ENCODE results near the gene CNPY1. TPM values are rescaled to one million over a fixed set of nuclear protein-coding genes. Genes with fewer than 3 reads are reported as not detected.

The CNPY1 gene
- total and polyA plus RNA-seq, 4 donors: not detected

DNA sequence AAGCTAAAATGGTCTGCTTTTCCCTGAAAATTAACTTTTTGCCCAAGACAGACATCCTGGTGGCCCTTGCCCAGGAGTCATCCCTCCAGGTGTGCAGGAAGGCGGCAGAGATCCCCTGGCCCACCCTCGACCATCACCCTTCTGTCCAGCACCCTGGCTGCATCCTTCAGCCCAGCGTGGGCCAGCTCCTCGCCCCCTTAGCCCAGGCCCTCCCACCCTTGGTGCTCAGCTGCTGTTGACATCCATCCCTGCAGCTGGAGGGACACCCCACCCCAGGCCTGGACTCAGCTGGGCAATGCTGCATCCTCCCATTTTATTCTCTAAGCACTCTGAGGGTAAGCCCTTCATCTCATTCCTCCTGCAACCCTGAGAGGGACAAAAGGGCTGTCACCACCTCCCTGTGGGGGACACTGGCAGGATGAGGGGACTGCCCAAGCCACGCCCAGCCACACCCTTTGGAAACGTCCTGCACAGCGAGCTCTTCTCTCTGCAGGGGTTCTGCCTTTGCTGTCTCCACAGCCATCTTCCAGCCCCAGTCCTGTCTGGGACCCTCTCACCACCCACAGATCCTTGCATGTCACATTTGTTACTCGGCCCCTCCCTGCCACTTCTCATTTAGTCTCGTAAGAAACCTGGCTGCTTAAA lies 57.8 kb downstream of the CNPY1 start (continued):
- TF ChIP-seq, protein P1, sequence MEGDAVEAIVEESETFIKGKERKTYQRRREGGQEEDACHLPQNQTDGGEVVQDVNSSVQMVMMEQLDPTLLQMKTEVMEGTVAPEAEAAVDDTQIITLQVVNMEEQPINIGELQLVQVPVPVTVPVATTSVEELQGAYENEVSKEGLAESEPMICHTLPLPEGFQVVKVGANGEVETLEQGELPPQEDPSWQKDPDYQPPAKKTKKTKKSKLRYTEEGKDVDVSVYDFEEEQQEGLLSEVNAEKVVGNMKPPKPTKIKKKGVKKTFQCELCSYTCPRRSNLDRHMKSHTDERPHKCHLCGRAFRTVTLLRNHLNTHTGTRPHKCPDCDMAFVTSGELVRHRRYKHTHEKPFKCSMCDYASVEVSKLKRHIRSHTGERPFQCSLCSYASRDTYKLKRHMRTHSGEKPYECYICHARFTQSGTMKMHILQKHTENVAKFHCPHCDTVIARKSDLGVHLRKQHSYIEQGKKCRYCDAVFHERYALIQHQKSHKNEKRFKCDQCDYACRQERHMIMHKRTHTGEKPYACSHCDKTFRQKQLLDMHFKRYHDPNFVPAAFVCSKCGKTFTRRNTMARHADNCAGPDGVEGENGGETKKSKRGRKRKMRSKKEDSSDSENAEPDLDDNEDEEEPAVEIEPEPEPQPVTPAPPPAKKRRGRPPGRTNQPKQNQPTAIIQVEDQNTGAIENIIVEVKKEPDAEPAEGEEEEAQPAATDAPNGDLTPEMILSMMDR (IDR thresholded peaks at IDR 0.05; ENCODE audit: low read depth, low read length, missing input control): no peak
- TF ChIP-seq HNF4G (IDR thresholded peaks at IDR 0.05) (no peak), NR2F2 (IDR thresholded peaks at IDR 0.05) (no peak), YY1 (IDR thresholded peaks at IDR 0.05) (no peak), FOXA2 (IDR thresholded peaks at IDR 0.05) (no peak), RXRA (IDR thresholded peaks at IDR 0.05) (no peak)
- TF ChIP-seq, protein P2, sequence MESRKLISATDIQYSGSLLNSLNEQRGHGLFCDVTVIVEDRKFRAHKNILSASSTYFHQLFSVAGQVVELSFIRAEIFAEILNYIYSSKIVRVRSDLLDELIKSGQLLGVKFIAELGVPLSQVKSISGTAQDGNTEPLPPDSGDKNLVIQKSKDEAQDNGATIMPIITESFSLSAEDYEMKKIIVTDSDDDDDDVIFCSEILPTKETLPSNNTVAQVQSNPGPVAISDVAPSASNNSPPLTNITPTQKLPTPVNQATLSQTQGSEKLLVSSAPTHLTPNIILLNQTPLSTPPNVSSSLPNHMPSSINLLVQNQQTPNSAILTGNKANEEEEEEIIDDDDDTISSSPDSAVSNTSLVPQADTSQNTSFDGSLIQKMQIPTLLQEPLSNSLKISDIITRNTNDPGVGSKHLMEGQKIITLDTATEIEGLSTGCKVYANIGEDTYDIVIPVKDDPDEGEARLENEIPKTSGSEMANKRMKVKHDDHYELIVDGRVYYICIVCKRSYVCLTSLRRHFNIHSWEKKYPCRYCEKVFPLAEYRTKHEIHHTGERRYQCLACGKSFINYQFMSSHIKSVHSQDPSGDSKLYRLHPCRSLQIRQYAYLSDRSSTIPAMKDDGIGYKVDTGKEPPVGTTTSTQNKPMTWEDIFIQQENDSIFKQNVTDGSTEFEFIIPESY (IDR thresholded peaks at IDR 0.05): no peak

DNA sequence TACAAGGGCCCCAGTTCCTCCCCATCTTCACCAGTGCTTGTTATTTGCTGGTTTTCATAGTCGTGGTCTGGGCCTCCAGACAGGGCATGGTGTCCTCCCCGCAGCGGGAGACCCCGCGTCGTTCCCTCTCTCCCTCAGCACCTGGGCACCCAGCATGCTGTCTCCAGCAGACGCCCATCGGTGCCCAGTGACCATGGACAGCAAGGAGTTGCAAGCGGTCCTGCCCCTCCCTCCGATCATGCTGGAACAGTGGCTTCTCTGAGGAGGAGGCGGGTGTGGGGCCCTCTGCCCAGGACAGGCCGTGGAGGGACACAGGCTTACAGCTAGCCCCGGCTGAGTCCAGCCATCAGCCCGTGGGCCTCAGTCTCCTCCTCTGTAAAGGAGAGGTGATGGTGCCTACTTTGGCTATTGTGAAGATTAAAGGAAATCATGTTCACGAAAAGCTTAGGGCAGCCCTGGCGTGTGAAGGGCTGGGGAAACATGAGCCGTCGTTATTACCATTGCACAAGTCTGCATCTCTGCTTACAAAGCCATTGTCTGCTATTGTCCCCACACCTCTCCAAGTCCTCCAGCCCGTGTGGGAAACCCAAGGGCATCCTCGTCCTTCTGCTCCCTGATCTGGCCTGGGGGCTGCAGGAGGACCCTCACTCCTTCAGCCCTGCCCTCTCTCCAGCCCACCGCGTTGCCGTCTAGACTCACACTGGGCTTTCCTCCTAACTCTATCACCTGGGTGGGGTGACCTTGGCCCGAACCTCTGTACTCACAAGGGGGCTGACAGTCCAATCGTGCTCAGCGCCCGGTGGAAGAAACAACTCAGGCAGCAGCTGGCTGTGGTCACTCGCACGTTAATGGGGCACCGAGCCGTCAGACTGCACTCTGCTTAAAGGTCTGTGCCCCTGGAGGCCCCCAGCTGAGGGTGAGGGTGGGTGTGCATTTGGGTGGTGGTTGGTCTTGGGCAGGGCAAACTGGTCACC lies 58.6 kb downstream of the CNPY1 start:
- WGBS: 79% methylated on average over 31 of the region's 31 CpGs
- Histone ChIP-seq H3K4me1 (ENCODE audit: control insufficient read depth in 4 of 4, insufficient read depth in 4 of 4, low read length in 3 of 4) (peaks cover 0 to 2% (median 0%) of the 10 kb centered on the region in 4 donors), H3K9me3 (ENCODE audit: control insufficient read depth in 4 of 4, low read length in 3 of 4) (no peaks in the 10 kb centered on the region), H3K27me3 (ENCODE audit: control insufficient read depth in 4 of 4, insufficient read depth in 4 of 4, low read length in 3 of 4) (peaks cover 2 to 16% (median 9%) of the 10 kb centered on the region in 4 donors), H3K9ac (ENCODE audit: low read depth in 1 of 2, low read length in 2 of 2) (no peak overlapping the region), H3K27ac (ENCODE audit: low read depth in 1 of 2, low read length in 2 of 2) (no peak overlapping the region), H3K36me3 (ENCODE audit: control insufficient read depth in 4 of 4, insufficient read depth in 3 of 4, low read depth in 1 of 4, low read length in 3 of 4) (no peaks in the 10 kb centered on the region), H3K4me3 (ENCODE audit: low read depth in 1 of 3, low read length in 3 of 3) (no peak overlapping the region)
- TF ChIP-seq HNF4A (conservative IDR thresholded peaks at IDR 0.05): no peak
- no peak for TF ChIP-seq FOXA2 (IDR thresholded peaks at IDR 0.05)
- TF ChIP-seq, protein P1 (IDR thresholded peaks at IDR 0.05; ENCODE audit: low read depth, low read length, missing input control): no peak
- no peak for TF ChIP-seq FOXA1 (IDR thresholded peaks at IDR 0.05)
- no peak for TF ChIP-seq HNF4G (IDR thresholded peaks at IDR 0.05)
- no peak for DNase-seq (ENCODE audit: low spot score)

DNA sequence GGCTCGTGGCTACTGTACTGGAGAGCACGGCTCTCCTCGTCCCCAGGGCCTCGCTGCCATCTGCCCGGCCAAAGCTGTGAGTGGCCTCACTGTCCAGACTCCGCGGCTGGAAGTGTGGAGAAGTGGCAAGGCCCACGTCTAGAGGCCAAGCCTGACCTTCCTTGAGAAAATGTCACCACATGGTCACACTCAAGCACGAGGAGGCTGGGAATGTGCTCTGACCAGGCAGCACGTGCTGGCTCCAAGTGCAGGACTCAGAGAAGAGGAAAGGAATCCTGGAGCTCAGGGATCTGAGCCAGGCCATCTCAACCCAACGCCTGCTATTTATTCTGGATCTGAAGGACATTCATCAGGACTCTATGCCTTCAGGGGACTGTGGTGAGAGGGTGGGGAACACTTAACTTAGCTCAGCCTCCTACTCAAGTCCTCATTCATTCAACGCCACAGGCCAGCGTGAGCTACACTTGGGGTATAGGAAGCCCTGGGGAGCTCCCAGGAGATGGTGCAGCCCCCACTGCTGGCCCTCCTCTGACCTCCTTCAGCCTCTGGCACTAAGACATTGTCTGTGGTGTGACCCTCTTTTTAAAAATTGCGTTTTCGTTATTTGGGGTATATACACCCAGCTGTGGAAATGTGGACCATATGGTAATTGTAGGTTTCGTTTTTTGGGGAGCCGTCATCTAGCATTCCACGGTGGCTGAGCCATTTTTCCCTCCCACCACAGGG lies 59.4 kb downstream of the CNPY1 start:
- DNase-seq (ENCODE audit: low spot score): no peak
- Histone ChIP-seq H3K4me3 (ENCODE audit: low read depth in 1 of 3, low read length in 3 of 3) (no peak overlapping the region), H3K9me3 (ENCODE audit: control insufficient read depth in 4 of 4, low read length in 3 of 4) (peaks cover 0 to 3% (median 0%) of the 10 kb centered on the region in 4 donors), H3K27ac (ENCODE audit: low read depth in 1 of 2, low read length in 2 of 2) (no peak overlapping the region), H3K9ac (ENCODE audit: low read depth in 1 of 2, low read length in 2 of 2) (no peak overlapping the region), H3K27me3 (ENCODE audit: control insufficient read depth in 4 of 4, insufficient read depth in 4 of 4, low read length in 3 of 4) (peaks cover 2 to 16% (median 11%) of the 10 kb centered on the region in 4 donors), H3K36me3 (ENCODE audit: control insufficient read depth in 4 of 4, insufficient read depth in 3 of 4, low read depth in 1 of 4, low read length in 3 of 4) (no peaks in the 10 kb centered on the region), H3K4me1 (ENCODE audit: control insufficient read depth in 4 of 4, insufficient read depth in 4 of 4, low read length in 3 of 4) (peaks cover 0 to 2% (median 0%) of the 10 kb centered on the region in 4 donors)
- TF ChIP-seq, protein P2 (IDR thresholded peaks at IDR 0.05): no peak
- no peak for TF ChIP-seq SP1 (IDR thresholded peaks at IDR 0.05)
- TF ChIP-seq, protein P3, sequence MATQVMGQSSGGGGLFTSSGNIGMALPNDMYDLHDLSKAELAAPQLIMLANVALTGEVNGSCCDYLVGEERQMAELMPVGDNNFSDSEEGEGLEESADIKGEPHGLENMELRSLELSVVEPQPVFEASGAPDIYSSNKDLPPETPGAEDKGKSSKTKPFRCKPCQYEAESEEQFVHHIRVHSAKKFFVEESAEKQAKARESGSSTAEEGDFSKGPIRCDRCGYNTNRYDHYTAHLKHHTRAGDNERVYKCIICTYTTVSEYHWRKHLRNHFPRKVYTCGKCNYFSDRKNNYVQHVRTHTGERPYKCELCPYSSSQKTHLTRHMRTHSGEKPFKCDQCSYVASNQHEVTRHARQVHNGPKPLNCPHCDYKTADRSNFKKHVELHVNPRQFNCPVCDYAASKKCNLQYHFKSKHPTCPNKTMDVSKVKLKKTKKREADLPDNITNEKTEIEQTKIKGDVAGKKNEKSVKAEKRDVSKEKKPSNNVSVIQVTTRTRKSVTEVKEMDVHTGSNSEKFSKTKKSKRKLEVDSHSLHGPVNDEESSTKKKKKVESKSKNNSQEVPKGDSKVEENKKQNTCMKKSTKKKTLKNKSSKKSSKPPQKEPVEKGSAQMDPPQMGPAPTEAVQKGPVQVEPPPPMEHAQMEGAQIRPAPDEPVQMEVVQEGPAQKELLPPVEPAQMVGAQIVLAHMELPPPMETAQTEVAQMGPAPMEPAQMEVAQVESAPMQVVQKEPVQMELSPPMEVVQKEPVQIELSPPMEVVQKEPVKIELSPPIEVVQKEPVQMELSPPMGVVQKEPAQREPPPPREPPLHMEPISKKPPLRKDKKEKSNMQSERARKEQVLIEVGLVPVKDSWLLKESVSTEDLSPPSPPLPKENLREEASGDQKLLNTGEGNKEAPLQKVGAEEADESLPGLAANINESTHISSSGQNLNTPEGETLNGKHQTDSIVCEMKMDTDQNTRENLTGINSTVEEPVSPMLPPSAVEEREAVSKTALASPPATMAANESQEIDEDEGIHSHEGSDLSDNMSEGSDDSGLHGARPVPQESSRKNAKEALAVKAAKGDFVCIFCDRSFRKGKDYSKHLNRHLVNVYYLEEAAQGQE (IDR thresholded peaks at IDR 0.05): no peak
- TF ChIP-seq FOXA1 (IDR thresholded peaks at IDR 0.05): no peak
- TF ChIP-seq HNF4A (conservative IDR thresholded peaks at IDR 0.05): no peak
- no peak for TF ChIP-seq TAF1 (conservative IDR thresholded peaks at IDR 0.05)
- TF ChIP-seq RXRA (IDR thresholded peaks at IDR 0.05): no peak
- WGBS: 87% methylated on average over 18 of the region's 18 CpGs
